ENCODE data around the gene C12orf42. TPM values are rescaled to one million over a fixed set of nuclear protein-coding genes. Genes with fewer than 3 reads are reported as not detected.

Gene C12orf42
- total and polyA plus RNA-seq, 2 of the 4 experiments (the other 2 are of a cell fraction) = not detected

GRCh38 chr12:103350116-103350515, 145.7 kb downstream of the C12orf42 start:
- Histone ChIP-seq H3K4me3 (ENCODE audit: insufficient read depth, low read depth, low read length) (no peak overlapping the region), H3K27ac (ENCODE audit: insufficient read depth, low read length) (no peak overlapping the region), H3K9ac (ENCODE audit: low read depth, low read length) (no peak overlapping the region), H2BK120ac (ENCODE audit: low read depth, low read length) (no peak overlapping the region), H4K20me1 (ENCODE audit: insufficient read depth, low read length) (no peaks in the 10 kb centered on the region), H3K14ac (replicated peaks; ENCODE audit: low read depth, low read length) (no peak overlapping the region), H3K36me3 (ENCODE audit: control insufficient read depth, insufficient read depth, low read length) (no peaks in the 10 kb centered on the region), H2AK9ac (replicated peaks; ENCODE audit: low read depth, low read length, poor library complexity) (no peak overlapping the region), H3K56ac (ENCODE audit: extremely low read depth, insufficient read depth, low read length) (no peak overlapping the region), H2AFZ (replicated peaks; ENCODE audit: low read length, poor library complexity) (no peak overlapping the region), H4K91ac (ENCODE audit: insufficient read depth, low read depth, low read length) (no peak overlapping the region), H3K23ac (ENCODE audit: low read depth, low read length) (no peak overlapping the region), H3K18ac (ENCODE audit: low read depth, low read length) (no peak overlapping the region), H3K9me1 (ENCODE audit: insufficient read depth, low read length) (no peaks in the 10 kb centered on the region), H2AK5ac (ENCODE audit: low read depth, low read length) (no peak overlapping the region), H3K9me3 (ENCODE audit: control insufficient read depth, insufficient read depth, low read length) (peaks cover 10% of the 10 kb centered on the region), H3K4me1 (ENCODE audit: control insufficient read depth, insufficient read depth, low read length) (no peaks in the 10 kb centered on the region), H4K5ac (ENCODE audit: low read depth, low read length) (no peak overlapping the region), H2BK15ac (ENCODE audit: low read depth, low read length) (no peak overlapping the region), H3K27me3 (ENCODE audit: control insufficient read depth, insufficient read depth, low read length) (no peaks in the 10 kb centered on the region), H3K79me1 (ENCODE audit: low read depth in 1 of 2, low read length in 2 of 2) (no peaks in the 10 kb centered on the region), H4K8ac (ENCODE audit: low read depth in 2 of 2, low read length in 2 of 2) (no peak overlapping the region), H3K4ac (ENCODE audit: low read depth, low read length) (no peak overlapping the region), H2BK20ac (ENCODE audit: low read depth, low read length) (no peak overlapping the region), H2BK5ac (ENCODE audit: low read depth, low read length, poor library complexity, severe bottlenecking) (no peak overlapping the region), H3K4me2 (ENCODE audit: low read depth, low read length) (no peak overlapping the region)
- ChIA-PET POLR2A (ENCODE audit: unreplicated experiment) (no interaction called here), CTCF (no interaction called here)
- DNase-seq = no peak
- in situ Hi-C loops (cut with MboI; ENCODE audit: low sequenced_read_pairs) = no loop called here
- WGBS, 2 experiments (ENCODE audit: extremely low coverage in 2 of 2, insufficient read length in 1 of 2) = no CpG with 5 or more reads among the region's 5 CpGs
- BruUV-seq (replicated peaks) = no TSS peak
- ATAC-seq (ENCODE audit: low read depth) = no peak
- dilution Hi-C loops (cut with HindIII; ENCODE audit: low sequenced_read_pairs, unreplicated experiment) = no loop called here
- intact Hi-C loops (cut with micrococcal nuclease) = no loop called here
- no peak for TF ChIP-seq CEBPB (IDR thresholded peaks at IDR 0.05; ENCODE audit: low read depth, low read length)
- TF ChIP-seq MXI1 (IDR thresholded peaks at IDR 0.05; ENCODE audit: borderline replicate concordance, low read depth, low read length) = no peak
- no peak for TF ChIP-seq MAFK (IDR thresholded peaks at IDR 0.05; ENCODE audit: low read depth, low read length)
- no peak for TF ChIP-seq BHLHE40 (IDR thresholded peaks at IDR 0.05; ENCODE audit: low read depth, low read length)
- no peak for TF ChIP-seq SMC3 (IDR thresholded peaks at IDR 0.05; ENCODE audit: low read depth, low read length)

All from IMR-90 (cell line).